ENCODE data around the gene TMEM132A. TPM values are rescaled to one million over a fixed set of nuclear protein-coding genes. Genes with fewer than 3 reads are reported as not detected.

The TMEM132A gene
- total RNA-seq, 2 donors from 2014 or later: 9.3 to 12.2 TPM

GRCh38 chr11:60899046-60899936 is 25.0 kb upstream of the TMEM132A start:
- intact Hi-C loops (cut with DNase I): no loop called here
- H3K27me3 ChIP-seq: no peaks in the 10 kb centered on the region
- no peaks in the 10 kb centered on the region for H3K9me3 ChIP-seq
- TF ChIP-seq CTCF (IDR thresholded peaks at IDR 0.05) (peak; percentile 84 to 97 (median 88)), POLR2A (IDR thresholded peaks at IDR 0.05) (no peak)
- no peak overlapping the region for H3K27ac ChIP-seq
- 49 to 55% methylated on average over 12 of the region's 12 CpGs for WGBS, 2 donors
- no peak overlapping the region for H3K4me3 ChIP-seq
- peaks cover 14% of the 10 kb centered on the region for H3K4me1 ChIP-seq
- H3K36me3 ChIP-seq (replicated peaks in 1 of 2; ENCODE audit: insufficient read depth in 1 of 2, low read depth in 2 of 2): peaks cover 29 to 63% of the 10 kb centered on the region in 2 donors
- peak; percentile 70 for ATAC-seq
- DNase-seq: peak; percentile 43 to 51 (median 46)

- Histone ChIP-seq H3K27me3 (no peaks in the 10 kb centered on the region), H3K9me3 (no peaks in the 10 kb centered on the region), H3K27ac (no peak overlapping the region), H3K36me3 (replicated peaks in 1 of 2; ENCODE audit: insufficient read depth in 1 of 2, low read depth in 2 of 2) (peaks cover 29 to 61% of the 10 kb centered on the region in 2 donors), H3K4me3 (no peak overlapping the region), H3K4me1 (peaks cover 21% of the 10 kb centered on the region)
- intact Hi-C loops (cut with DNase I): loop anchor here (5.0 kb wide), 1 partner anchor 63 kb away; no protein-coding TSS in a partner anchor
- DNase-seq (no peak), ATAC-seq (no peak)
- TF ChIP-seq CTCF (IDR thresholded peaks at IDR 0.05) (no peak), POLR2A (IDR thresholded peaks at IDR 0.05) (no peak)
- WGBS, 2 donors: 76 to 77% methylated on average over 4 of the region's 4 CpGs
Measured at GRCh38 chr11:60899977-60900376, 24.3 kb upstream of the TMEM132A start.

GRCh38 chr11:60900673-60901404 is 23.4 kb upstream of the TMEM132A start:
- intact Hi-C loops (cut with DNase I): loop anchor here (5.0 kb wide), 1 partner anchor 64 kb away; no protein-coding TSS in a partner anchor
- DNase-seq: no peak
- ATAC-seq: no peak
- H3K4me3 ChIP-seq: no peak overlapping the region
- 81 to 82% methylated on average over 12 to 13 of the region's 13 CpGs for WGBS, 2 donors
- H3K36me3 ChIP-seq (replicated peaks in 1 of 2; ENCODE audit: insufficient read depth in 1 of 2, low read depth in 2 of 2): peaks cover 29 to 56% of the 10 kb centered on the region in 2 donors
- no peaks in the 10 kb centered on the region for H3K9me3 ChIP-seq
- no peaks in the 10 kb centered on the region for H3K27me3 ChIP-seq
- H3K4me1 ChIP-seq: peaks cover 28% of the 10 kb centered on the region
- H3K27ac ChIP-seq: no peak overlapping the region
- TF ChIP-seq POLR2A (IDR thresholded peaks at IDR 0.05): no peak
- no peak for TF ChIP-seq CTCF (IDR thresholded peaks at IDR 0.05)

DNA sequence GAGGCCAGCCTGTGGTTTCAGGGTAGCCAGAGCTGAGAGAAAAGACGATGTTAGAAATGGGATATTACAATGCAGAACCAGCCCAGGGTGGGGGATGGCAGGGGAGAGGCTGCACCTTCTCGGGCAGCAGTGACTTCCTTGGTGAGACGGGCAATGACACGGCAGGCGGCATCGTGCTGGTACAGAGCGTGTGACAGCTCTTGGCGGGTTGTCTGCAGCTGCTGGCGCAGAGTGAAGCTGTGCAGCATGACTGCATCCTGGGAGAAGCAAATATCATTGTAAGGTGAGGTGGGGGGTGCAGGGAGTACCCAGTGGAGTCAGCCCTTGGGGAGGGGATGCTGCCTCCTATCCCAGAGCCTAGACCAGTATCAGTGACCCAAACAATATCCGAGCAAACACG is 21.6 kb upstream of the TMEM132A start:
- no peak overlapping the region for H3K4me3 ChIP-seq
- peaks cover 33% of the 10 kb centered on the region for H3K4me1 ChIP-seq
- no peak overlapping the region for H3K27ac ChIP-seq
- H3K27me3 ChIP-seq: no peaks in the 10 kb centered on the region
- H3K36me3 ChIP-seq (replicated peaks in 1 of 2; ENCODE audit: insufficient read depth in 1 of 2, low read depth in 2 of 2): peaks cover 17 to 42% of the 10 kb centered on the region in 2 donors
- H3K9me3 ChIP-seq: no peaks in the 10 kb centered on the region
- 91 to 94% methylated on average over 11 of the region's 11 CpGs for WGBS, 2 donors
- DNase-seq (no peak), ATAC-seq (no peak)
- TF ChIP-seq CTCF (IDR thresholded peaks at IDR 0.05) (no peak), POLR2A (IDR thresholded peaks at IDR 0.05) (no peak)
- intact Hi-C loops (cut with DNase I): loop anchor here (5.0 kb wide), 1 partner anchor 65 kb away; no protein-coding TSS in a partner anchor
